IPS DF 6.9 (cell line): ENCODE data around the gene LRRC74A.

Experiments
- DNase-seq: peaks from one replicate; pipeline ENCODE4 v3.0.0-alpha.2; 2013; ENCODE audit warnings: low read depth, low spot score
- H3K27ac ChIP-seq: one replicate; pipeline ENCODE4 v1.5.1; 2013; ENCODE audit warnings: low read length, control low read depth
- H3K27me3 ChIP-seq: 2 replicates; pipeline ENCODE4 v1.6.1; 2013; ENCODE audit warnings: mild to moderate bottlenecking, low read length; ENCODE audit not compliant: control insufficient read depth, insufficient read depth
- H3K36me3 ChIP-seq: 2 replicates; pipeline ENCODE4 v1.6.1; 2013; ENCODE audit warnings: low read length; ENCODE audit not compliant: control insufficient read depth, insufficient read depth
- H3K4me1 ChIP-seq: 2 replicates; pipeline ENCODE4 v1.6.1; 2013; ENCODE audit warnings: low read length; ENCODE audit not compliant: control insufficient read depth, insufficient read depth
- H3K4me3 ChIP-seq: 2 replicates; pipeline ENCODE4 v1.5.1; 2013; ENCODE audit warnings: mild to moderate bottlenecking, low read length
- H3K9me3 ChIP-seq: 2 replicates; pipeline ENCODE4 v1.6.1; 2013; ENCODE audit warnings: low read length, inconsistent platforms; ENCODE audit not compliant: control insufficient read depth, insufficient read depth
- WGBS: extraction: QIAGEN DNeasy Blood & Tissue Kit; methylation state at CpG from one replicate; pipeline ENCODE4 v1.1.7; 2013; ENCODE audit warnings: mixed read lengths, missing lambda C conversion rate; ENCODE audit not compliant: insufficient read length, insufficient coverage; 5-methylcytosine and 5-hydroxymethylcytosine counted together

LRRC74A gene

DNA sequence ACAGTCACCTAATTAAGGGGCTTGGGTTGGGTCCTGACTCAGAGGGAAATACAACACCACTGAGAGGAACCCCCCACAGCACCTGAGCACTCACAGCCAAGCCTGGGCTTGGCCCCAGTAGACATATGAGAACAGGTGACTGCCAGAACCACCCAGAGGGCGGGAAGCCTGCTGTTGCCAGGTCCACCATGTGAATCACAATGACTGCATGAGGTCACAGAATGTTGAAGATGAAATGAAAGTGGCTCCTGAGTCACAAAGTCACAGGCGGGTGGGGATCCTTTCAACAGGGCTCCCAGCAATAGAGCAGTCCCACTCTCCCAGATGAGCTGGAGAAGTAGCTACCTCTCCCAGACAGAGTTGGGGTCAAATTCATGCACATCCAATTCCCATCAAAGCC, at the start of gene LRRC74A:
LRRC74A (plus strand) TSS at position 287 of the 400 bp plus-strand sequence. CDS start 290 bp downstream, outside the sequence.
- Histone ChIP-seq H3K36me3 (no peaks in the 10 kb centered on the region), H3K27ac (no peak within 1 kb of the TSS), H3K27me3 (no peaks in the 10 kb centered on the region), H3K4me3 (no peak within 1 kb of the TSS), H3K9me3 (no peaks in the 10 kb centered on the region; the same call in 1 of the 2 replicates), H3K4me1 (peaks cover 4% of the 10 kb centered on the region)
- no CpG with 5 or more reads among the region's 2 CpGs for WGBS
- no peak for DNase-seq

DNA sequence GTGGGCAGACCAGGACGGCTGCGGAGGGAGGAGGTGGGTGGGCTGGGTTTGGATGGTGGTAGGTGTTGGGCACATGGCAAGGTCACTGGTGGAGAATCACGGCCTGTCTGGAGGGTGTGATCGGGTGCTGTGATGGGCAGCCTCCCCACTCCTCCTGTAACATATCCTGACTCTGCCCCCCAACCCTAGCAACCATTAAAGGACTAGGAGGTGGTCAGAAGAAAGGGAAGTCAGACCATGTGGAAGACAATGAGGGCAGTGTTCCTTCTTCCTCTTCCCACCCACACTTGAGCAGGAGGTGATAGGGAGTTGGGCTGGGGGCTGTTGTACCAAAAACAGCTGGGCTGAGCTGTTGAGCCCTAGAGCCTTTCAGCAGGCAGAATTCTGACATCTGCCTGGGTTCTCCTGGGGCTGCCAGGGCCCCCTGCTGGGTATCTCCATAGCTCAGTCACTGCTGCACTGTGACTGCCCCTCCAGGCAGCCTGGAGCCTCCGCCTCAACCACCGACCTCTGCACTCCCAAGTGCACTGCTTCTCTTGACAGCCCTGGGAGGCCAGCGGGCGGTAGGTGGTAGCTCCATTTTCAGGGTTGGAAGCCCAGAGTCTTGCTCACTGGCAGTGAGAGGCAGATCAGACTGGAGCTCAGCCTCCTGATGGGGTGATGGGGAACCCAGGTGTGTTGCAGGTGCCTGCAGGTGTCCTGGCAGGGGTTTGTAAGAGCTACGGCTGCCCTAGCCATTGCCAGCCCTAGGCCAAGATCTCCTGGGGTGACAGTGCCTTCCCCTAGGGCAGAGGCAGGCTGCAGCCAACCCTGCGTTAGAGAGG, 49.6 kb upstream of the LRRC74A start:
- no peaks in the 10 kb centered on the region for H3K9me3 ChIP-seq
- H3K27me3 ChIP-seq: no peaks in the 10 kb centered on the region
- H3K27ac ChIP-seq: no peak overlapping the region
- 0 out of 2 replicates have a peak, but pooled peaks cover 5% of the 10 kb centered on the region for H3K4me1 ChIP-seq
- WGBS: no CpG with 5 or more reads among the region's 10 CpGs
- no peak overlapping the region for H3K4me3 ChIP-seq
- DNase-seq: no peak
- H3K36me3 ChIP-seq: no peaks in the 10 kb centered on the region

DNA sequence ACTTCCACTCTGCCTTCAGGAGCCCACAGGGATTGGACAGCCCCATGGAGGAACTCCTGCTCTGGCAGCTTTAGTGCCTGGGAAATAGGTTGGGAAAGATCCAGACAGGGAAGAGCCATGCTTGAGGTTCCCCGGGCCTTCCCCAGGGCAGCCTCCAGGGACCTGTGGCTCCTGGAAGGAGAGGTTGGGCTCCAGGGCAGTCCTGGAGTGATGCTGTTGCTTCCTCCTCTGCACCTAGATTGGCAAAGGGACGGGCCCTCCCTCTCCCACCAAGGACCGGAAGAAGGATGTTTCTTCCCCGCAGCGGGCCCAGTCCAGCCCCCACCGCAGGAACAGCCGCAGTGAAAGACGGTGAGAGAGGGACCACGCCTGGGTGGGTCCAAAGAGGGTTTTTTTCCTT, 48.5 kb upstream of the LRRC74A start:
- no CpG with 5 or more reads among the region's 9 CpGs for WGBS
- DNase-seq: no peak
- no peaks in the 10 kb centered on the region; the same call in 1 of the 2 replicates for H3K36me3 ChIP-seq
- no peaks in the 10 kb centered on the region for H3K9me3 ChIP-seq
- H3K4me1 ChIP-seq: 0 out of 2 replicates have a peak, but pooled peaks cover 2% of the 10 kb centered on the region
- no peak overlapping the region for H3K4me3 ChIP-seq
- H3K27ac ChIP-seq: no peak overlapping the region
- no peaks in the 10 kb centered on the region for H3K27me3 ChIP-seq

DNA sequence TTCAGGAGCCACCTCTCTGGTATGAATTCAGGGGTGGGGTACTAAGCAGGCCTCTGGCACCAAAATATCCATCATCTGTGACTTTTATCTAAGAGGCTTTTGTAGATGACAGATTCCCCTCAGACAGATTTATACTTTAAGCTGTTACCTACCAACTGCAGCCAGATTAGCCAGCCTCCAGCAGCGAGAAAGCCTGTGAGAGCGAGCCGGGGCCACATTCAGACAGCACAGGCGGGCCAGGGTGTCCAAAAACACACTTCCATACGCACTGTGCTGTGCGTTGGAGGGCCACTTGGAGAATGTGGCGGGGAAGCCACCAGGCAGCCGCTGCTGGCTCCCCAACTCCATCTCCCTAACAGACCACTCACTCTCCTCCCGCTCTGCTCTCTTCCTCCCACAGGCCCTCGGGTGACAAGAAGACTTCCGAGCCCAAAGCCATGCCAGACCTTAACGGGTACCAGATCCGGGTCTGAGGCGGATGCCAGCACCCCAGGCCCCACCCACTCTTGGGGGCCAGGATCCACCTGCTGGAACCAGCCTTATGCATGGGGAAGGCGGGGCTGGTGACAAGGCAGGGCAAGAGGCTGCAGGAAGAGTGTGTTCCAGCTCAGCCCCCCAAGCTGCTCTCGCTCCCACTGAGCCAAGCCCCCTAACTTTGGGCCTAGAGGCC, 47.5 kb upstream of the LRRC74A start:
- WGBS: no CpG with 5 or more reads among the region's 16 CpGs
- H3K27ac ChIP-seq: no peak overlapping the region

DNA sequence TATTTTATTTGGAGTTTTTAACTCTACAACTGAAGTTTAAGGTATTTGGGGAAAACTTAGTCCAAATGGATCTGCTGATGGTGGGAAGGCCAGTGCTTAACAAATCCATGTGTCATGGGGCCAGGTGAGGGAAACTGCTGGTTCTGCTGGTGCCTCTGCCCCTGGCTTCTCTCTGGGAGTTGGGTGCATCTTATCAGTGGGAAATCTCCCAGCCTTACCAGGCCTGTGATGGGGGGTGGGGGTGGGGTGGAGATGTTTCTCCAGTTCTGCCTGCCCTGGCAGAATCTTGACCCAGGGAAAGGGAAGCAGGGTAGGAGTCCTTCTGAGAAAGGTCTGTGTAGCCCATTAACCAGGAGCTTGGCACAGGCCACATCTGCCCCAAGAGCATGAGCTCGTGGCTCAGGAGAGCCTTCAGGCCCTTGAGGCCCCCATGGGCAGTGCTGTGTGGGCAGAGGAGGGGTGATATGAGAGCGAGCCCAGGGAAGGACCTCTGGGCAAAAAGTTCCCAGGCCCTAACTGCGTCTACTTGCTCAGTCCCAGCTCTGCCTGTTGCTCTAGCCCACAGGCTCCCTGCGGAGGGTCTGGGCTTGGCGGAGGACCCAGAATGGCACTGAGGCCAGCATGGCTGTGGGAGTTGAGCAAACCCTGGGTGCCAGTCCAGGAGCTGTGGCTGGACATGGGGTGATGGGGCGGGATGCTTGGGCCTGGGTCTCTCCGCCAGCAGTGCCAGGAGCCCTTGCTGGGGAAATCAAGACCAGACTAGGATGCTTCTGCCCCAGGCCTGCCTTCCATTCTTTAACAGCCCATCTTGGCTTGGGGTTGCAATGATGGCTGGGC, 46.8 kb upstream of the LRRC74A start:
- Histone ChIP-seq H3K4me3 (no peak overlapping the region), H3K36me3 (no peaks in the 10 kb centered on the region; the same call in 1 of the 2 replicates), H3K27me3 (no peaks in the 10 kb centered on the region), H3K9me3 (no peaks in the 10 kb centered on the region), H3K4me1 (no peaks in the 10 kb centered on the region), H3K27ac (no peak overlapping the region)
- no CpG with 5 or more reads among the region's 7 CpGs for WGBS
- no peak for DNase-seq

More for the DNA sequence above, 47.5 kb upstream of the LRRC74A start:
- no peak for DNase-seq
- no peak overlapping the region for H3K4me3 ChIP-seq
- H3K9me3 ChIP-seq: no peaks in the 10 kb centered on the region
- H3K4me1 ChIP-seq: no peaks in the 10 kb centered on the region
- H3K36me3 ChIP-seq: no peaks in the 10 kb centered on the region; the same call in 1 of the 2 replicates
- no peaks in the 10 kb centered on the region for H3K27me3 ChIP-seq

DNA sequence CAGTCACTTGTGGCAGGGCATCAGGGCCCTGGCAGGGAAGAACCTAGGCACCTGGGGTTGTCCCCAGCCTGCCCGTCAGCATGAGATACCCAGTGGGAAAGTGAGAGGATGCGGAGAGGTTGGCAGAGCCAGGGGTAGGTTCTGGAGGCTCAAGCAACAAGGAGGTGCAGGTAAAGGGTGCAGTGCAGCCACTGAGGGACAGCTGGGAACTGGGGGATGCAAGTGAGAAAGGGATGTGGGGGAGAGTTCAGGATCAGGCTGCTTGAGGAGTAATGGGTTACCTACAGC, 46.2 kb upstream of the LRRC74A start:
- Histone ChIP-seq H3K9me3 (no peaks in the 10 kb centered on the region), H3K27me3 (no peaks in the 10 kb centered on the region), H3K27ac (no peak overlapping the region), H3K36me3 (no peaks in the 10 kb centered on the region; the same call in 1 of the 2 replicates), H3K4me3 (no peak overlapping the region), H3K4me1 (no peaks in the 10 kb centered on the region)
- no CpG with 5 or more reads among the region's 2 CpGs for WGBS
- no peak for DNase-seq

DNA sequence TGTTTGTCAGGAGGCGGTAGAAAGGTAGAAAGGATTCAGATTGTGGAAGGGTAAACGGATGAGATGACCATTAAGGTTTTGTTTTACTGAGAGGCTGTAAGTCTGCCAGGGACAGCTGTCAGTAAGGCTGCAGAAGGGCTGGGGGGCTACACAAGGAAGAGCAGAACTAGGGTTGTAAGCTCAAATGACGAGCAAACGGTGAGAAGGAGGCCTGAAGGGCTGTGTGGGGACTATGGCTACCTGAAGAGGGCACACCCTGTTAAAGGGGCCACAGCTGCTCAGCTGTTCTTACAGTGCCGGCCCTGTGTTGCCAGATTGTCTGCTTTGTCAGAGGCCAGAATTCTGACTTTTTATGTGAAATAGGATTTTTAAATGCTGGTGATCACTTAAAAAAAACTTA, 45.8 kb upstream of the LRRC74A start:
- no CpG with 5 or more reads among the region's 5 CpGs for WGBS

DNA sequence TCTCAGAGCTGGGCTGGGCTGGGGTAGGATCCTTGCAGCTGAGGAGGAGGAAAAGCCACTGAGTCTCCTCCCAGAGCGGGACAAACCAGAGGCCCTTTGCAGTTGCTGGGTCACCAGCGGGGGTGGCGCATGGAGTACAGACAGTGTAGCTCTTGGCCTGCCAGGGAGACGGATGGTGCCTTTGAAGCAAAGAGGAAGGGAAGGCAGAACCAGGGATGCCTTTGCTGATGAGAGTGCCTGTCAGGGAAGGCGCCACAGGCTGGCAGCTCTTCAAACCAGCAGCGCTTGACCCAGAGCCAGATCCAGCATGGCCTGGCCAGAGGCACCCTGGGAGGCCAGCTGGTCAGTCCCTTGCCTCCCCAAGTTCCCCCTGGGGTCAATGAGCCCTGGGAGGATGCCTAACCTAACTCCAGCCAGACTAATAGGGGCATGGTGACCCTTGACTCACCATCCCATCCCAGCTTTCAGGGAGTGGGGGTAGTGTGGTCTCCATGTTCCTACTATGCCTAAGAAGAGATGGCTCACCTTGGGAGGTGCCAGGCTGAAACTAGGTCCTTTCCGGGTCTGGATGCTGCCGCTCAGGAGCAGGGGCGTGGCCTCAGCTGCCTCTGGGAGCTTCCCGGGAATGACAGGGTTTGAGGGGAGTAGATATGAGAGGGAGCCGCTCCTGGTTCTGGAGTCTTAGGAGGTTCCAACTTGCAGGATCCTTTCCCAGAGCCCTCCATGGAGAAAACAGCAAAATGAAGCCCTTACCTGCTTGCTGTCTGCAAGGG, 45.1 kb upstream of the LRRC74A start:
- no CpG with 5 or more reads among the region's 11 CpGs for WGBS

More for the DNA sequence above, 45.8 kb upstream of the LRRC74A start:
- Histone ChIP-seq H3K27me3 (no peaks in the 10 kb centered on the region), H3K4me3 (no peak overlapping the region), H3K4me1 (no peaks in the 10 kb centered on the region), H3K27ac (no peak overlapping the region), H3K36me3 (no peaks in the 10 kb centered on the region; the same call in 1 of the 2 replicates), H3K9me3 (no peaks in the 10 kb centered on the region)
- DNase-seq: no peak

DNA sequence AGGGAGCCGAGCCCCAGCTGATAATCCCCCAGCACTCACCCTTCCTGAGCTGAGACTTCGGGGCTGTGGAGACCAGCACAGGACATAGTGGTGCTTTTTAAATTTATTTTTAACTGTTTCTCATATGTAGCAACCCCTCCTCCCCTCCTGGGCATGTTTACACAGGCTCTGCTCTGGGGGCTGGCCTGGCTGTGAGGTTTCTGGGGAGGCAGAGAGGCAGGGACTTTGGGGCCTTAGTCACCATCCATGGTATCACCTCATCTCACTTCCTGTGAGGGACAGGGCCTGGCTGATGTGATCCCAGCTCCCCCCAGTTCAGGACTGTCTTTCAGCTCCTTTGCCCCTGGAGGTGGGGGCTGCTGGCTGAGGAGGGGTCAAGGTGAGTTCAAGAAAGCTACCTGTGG, 44.6 kb upstream of the LRRC74A start:
- WGBS: no CpG with 5 or more reads among the region's 2 CpGs
- no peak for DNase-seq
- Histone ChIP-seq H3K9me3 (no peaks in the 10 kb centered on the region), H3K27me3 (no peaks in the 10 kb centered on the region), H3K4me1 (no peaks in the 10 kb centered on the region), H3K4me3 (no peak overlapping the region), H3K27ac (no peak overlapping the region), H3K36me3 (no peaks in the 10 kb centered on the region; the same call in 1 of the 2 replicates)

More for the DNA sequence above, 45.1 kb upstream of the LRRC74A start:
- Histone ChIP-seq H3K27me3 (no peaks in the 10 kb centered on the region), H3K4me1 (no peaks in the 10 kb centered on the region), H3K9me3 (no peaks in the 10 kb centered on the region), H3K36me3 (no peaks in the 10 kb centered on the region; the same call in 1 of the 2 replicates), H3K27ac (no peak overlapping the region), H3K4me3 (no peak overlapping the region)
- DNase-seq: no peak
